Middle frontal gyrus (tissue), 1 donor: Measurements from ENCODE around the gene PPFIA4.
"Not testable (repeated sequence)": the region's sequence is repeated elsewhere in the genome, so short reads cannot be mapped to it uniquely, and the experiment has no call there.

Source experiments
- DNase-seq: peaks from one replicate; pipeline ENCODE4 v3.0.0-alpha.2; 2015; ENCODE audit warnings: low spot score; ENCODE audit errors: extremely low spot score

Gene PPFIA4

DNA sequence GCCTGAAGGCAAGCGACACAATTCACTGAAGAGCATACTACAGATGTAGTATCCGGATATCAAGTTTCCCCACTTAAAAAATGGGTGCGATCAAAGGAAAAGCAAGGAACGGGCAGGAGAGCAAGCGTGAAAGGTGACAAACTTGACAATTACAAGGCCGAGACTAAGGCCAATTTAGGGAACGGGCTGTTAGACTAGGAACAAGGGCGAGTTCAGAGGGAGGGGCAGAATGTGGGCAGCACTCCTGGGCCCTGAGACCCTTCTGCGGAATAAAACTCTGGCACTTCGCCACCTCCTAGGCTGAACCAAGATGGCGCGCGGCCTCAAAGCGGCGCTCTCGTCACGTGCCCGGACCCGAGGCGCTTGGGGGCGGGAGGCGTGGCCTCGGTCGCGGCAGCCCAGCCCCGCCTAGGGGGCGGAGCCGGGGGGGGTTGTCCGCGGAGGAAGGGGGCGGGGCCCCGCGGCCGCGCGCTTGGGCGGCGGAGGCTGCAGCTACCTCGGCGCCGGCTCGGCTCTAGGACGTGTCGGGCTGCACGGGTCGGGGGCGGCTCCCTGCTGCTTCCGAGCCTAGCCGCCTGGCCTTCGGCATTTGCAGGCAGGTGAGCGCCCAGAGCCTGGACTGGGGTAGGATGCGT is at the start of gene PPFIA4:
PPFIA4 (plus strand) TSS at position 461 of the 635 bp plus-strand sequence. CDS start 12,518 bp downstream, outside the sequence.
- DNase-seq: peak; percentile 77

DNA sequence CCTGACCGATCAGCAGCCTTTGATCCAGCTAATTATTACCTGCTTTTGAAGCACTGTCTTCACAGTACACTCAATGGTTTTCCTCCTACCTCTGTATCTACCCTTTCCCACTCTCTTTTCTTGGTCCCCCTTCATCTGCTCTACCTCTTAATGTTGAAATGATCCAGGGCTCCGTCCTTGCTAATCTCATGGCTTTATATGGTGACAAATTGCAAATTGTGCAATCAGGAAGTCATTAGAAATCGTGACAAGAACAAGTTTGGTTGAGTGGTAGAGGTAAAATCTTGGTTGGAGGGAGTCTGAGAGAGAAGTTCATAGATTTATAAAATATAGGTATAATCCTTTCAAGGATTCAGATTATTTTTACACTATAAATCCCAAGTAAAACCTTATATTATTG is 49.7 kb upstream of the PPFIA4 start:
- no peak for DNase-seq

DNA sequence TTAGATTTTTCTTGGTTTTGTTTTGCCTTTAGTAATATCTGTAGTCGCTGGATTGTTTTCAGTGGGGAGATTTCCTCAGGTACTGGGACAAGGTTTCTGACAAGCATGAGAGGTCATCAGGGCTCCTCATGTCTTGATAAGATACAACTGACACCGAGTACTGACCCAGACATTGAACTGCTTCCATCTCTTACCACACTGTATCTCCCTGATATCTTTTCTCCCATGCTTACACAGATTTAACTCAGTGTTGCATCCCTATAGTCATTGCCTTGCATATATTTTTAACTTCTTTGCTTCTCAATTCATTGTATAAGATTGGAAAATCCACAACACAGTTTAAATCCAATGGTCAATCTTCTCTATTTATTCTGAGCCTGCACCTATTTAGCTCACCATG is 46.8 kb upstream of the PPFIA4 start:
- DNase-seq: no peak

DNA sequence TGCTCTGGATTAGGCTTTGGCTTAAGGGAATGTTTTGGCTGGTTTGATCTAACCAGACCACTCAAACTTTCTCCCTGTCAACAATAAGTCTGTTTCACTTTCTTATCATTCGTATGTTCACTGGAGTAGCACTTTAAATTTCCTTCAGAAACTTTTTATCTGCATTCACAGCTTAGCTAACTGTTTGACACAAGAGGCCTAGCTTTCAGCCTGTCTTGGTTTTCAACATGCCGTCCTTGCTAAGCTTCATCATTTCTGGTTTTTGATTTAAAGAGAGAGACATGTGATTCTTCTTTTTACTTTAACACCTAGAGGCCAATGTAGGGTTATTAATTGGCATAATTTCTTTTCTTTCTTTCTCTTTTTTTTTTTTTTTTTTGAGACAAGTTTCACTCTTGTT is 44.4 kb upstream of the PPFIA4 start:
- DNase-seq: no peak

DNA sequence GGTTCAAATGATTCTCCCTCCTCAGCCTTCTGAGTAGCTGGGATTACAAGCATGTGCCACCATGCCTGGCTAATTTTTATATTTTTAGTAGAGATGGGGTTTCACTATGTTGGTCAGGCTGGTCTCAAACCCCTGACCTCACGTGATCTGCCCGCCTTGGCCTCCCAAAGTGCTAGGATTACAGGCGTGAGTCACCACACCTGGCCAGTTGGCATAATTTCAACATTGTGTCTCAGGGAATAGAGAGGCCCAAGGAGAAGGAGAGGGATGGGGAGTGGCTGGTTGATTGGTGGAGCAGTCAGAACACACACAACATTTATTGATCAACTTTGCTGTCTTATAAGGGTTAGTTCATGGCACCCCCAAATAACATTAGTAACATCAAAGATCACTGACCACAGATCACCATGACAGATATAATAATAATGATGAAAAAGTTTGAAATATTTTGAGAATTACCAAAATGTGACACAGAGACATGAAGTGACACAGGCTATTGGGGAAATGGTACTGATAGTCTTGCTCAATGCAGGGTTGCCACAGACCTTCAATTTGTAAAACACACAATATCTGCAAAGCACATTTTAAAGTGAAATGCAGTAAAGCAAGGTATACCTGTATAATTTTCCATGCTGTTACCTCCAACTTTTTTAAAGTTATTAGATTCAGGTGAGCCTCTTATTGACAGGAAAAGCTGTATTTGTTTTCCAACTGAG is 43.4 kb upstream of the PPFIA4 start:
- DNase-seq: no peak

DNA sequence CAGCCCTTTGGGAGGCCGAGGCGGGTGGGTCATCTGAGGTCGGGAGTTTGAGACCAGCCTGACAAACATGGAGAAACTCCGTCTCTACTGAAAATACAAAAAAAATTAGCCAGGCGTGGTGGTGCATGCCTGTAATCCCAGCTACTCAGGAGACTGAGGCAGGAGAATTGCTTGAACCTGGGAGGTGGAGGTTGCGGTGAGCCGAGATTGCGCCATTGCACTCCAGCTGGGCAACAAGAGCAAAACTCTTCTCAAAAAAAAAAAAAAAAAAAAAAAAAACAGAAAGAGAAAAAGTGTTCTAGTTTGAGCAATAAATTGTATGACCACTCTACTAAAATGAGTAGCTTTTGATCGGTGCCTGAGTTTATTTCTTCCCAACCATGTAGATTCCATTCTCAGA is 40.2 kb upstream of the PPFIA4 start:
- DNase-seq: not testable (repeated sequence)

DNA sequence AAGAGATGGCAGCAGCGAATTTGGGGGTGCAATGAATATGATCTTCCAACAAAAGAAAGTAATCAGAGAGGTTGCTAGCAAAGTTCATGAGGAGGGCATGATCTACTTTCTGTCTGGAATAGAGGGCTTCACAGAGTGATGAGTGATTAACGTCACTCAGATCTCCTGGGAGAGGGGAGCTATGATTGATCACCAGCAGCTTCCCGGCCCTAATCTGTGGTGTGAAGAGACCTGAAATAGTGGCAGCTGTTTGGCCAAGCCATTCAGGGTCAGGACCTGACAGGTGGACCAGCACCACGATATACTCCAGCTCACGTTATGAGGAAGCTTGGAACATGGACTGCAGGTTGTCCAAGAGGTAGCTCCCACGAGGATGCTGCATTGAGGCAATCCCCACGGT is 39.0 kb upstream of the PPFIA4 start:
- DNase-seq: no peak

DNA sequence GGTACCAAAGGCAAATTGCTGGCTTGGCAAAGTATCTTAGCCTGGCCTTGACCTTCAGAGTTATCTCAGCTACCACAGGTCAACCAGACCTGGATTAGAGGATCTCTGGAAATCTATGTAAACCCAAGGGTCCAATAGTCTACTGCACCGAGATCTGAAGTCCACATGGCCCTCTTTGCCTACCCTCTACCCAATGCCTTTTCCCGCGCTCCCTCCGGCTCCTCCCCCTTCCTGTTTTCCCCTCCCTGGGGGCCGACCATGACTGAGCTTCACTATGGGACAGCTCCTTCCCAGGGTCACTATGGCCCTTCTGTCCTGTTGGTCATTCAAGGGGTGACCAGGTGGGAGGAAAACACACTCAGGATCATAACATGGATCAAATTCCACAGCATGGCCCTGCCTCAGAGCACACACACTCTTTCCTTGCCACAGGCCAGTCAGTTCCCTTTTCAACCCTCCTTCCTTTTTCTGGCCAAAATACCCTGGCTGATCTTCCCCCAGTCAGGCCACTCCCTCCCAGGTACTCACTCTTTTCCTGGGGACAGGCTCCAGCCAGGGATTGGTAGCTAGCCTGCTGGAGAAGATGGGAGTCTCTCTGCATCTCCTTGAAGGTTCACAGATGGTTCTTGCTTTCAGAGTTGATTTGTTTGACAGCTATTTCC is 38.2 kb upstream of the PPFIA4 start:
- no peak for DNase-seq

DNA sequence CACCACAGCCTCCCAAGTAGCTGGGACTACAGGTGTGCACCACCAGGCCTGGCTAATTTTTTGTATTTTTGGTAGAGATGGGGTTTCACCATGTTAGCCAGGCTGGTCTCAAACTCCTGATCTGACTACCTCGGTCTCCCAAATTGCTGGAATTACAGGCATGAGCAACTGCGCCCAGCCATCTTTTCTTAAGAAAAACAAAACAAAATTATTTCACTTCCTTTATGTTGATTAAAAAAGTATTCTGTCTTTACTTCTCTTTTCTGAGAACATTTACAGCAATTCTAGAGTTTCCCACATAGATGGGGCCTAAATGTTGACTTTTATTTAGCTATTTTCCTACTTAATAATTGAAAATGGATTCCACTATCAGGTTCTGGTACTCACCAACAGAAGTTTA is 36.4 kb upstream of the PPFIA4 start:
- no peak for DNase-seq

DNA sequence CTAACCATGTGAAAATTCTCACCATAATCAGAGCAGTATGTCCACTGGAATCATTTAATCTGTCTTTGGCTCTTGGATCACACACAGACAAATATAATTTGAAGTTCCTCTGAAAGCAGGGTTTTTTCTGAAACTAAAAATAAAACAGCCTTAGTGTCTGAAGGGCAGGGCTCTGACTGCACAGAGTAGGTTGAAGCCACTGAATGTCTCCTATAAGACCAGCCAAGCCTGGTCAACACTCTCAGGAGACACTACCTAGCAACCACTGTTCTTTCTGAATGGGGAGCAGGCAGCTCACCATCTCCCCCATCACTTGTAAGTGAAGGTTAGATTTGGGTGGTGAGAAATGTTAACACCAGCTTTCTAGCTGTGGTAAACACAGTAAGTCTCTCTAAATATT is 35.2 kb upstream of the PPFIA4 start:
- no peak for DNase-seq

DNA sequence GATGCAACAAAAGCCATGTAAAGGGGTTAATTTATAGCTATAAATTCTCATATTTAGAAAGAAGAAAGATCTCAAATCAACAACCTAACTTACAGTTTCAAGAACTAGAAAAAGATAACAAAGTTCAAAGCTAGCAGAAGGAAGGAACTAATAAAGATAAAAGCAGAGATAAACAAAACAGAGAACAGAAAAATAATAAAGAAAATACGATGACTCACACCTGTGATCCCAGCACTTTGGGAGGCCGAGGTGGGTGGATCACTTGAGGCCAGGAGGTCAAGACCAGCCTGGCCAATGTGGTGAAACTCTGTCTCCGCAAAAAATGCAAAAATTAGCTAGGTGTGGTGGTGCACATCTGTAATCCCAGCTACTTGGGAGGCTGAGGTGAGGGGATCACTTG is 31.5 kb upstream of the PPFIA4 start:
- no peak for DNase-seq

DNA sequence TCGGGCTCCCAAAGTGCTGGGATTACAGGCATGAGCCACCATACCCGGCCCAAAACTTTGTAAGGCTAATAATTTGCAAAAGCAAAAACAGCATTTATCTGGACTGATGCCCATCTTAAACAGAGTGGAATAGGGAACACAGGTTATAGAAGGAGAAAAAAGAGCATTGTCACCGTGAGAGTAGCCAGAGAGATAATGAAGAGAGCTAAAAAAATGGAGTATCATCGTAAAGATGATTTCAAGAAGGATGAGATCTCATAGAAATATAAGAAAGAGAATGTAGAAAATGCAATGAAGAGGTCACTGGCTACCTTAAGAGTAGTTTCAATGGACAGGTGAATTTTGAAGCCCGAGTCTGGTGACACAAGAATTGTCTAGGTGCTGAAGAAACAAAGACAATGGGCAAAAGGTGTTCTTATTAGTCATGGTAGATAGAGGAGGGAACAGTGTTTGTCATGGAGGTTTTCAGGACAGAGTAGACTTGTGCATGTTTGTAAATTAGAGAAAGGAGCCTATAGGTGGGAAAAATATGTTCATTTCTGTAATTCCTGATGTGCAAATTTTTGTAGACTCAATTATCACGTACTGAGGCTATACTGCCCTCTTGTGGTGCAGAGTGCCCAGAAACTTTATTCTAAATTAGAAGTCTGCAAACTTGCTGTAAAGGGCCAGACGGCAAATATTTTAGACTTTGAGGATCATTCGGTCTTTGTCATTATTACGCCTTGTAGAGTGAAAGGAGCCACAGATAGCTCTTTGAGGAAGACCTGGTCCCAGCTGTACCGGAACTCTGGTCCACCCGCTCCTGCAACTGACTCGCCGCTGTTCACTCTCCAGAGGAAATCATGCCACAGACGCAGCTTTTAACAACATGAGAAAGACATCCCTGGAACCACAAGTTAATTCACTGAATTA is 27.2 kb upstream of the PPFIA4 start:
- DNase-seq: peak; percentile 44

DNA sequence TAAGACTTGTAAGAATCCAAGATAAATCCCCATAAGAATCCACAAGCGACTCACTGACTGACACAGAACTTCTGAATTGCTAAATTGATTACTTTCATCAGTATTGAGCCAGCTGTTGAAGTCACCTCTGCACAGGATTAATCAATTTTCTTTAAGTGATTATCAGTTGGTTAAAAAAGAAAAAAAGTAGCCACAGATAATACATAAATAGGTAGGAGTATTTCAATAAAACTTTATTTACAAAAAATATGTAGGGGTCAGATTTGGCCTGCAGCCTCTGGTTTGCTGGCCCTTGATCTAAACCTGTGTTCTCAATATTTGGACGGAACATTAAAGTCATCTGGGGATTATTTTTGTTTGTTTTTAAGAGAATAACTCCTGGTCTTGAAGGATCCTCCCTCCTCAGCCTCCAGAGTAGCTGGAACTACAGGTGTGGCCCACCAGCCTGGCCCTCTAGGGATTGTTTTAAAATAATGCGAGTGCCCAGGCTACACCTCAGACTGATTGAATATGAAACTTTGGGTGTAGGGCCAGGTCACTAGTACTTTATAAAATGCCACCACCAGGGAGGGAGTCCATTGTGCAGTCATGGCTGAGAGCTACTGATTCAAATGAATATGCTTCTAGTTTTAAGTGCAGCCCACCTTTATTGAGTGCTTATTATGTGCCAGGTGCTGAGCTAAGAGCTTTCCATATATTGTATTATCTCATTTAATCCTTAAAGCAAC is 25.9 kb upstream of the PPFIA4 start:
- no peak for DNase-seq

DNA sequence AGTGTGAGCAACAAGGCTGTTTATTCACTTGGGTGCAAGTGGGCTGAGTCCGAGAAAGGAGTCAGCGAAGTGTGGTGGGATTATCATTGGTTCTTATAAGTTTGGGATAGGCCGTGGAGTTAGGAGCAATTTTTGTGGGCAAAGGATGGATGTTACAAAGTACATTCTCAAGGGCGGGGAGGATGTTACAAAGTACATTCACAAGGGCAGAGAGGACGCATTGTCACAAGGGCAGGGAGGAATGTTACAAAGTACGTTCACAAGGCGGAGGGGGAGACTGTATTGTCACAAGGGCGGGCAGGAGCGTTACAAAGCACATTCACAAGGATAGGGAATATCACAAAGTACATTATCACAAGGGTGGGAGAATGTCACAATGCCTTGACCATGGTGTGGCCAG is 24.3 kb upstream of the PPFIA4 start:
- no peak for DNase-seq

DNA sequence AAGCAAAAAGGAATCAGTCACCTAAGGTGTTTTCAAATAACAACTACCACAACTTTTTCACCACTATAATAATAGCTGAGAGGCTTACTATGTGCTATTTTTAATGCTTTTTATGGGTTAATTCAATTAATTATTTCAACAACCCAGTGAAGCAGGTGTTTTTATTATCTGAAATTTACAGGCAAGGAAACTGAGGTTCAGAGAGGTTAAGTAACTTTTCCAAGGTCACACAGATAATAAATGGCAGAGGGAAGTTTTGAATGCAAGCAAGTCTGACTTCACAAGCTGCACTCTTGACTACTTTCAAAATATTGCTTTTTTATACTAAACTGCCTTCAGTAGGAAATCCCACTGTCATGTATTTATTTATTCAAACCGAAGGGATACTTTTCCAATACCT is 23.3 kb upstream of the PPFIA4 start:
- no peak for DNase-seq

DNA sequence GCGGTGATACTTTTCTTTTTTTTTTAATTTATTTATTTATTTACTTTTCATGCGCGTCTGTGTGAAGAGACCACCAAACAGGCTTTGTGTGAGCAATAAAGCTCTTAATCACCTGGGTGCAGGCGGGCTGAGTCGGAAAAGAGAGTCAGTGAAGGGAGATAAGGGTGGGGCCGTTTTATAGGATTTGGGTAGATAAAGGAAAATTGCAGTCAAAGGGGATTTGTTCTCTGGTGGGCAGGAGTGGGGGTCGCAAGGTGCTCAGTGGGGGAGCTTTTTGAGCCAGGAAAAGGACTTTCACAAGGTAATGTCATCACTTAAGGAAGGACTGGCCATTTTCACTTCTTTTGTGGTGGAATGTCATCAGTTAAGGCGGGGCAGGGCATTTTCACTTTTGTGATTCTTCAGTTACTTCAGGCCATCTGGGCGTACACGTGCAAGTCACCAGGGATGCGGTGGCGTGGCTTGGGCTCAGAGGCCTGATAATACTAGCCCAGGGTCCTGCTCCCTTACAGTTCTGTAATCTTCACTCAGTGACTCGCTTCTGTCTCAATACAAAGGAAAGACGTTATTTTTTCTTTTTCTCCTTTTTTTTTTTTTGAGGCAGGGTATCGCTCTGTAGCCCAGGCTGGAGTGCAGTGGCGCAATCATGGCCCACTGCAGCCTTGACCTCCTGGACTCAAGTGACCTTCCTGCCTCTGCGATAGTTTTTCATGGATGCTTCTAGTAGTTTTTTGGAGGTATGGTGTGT is 20.7 kb upstream of the PPFIA4 start:
- not testable (repeated sequence) for DNase-seq

DNA sequence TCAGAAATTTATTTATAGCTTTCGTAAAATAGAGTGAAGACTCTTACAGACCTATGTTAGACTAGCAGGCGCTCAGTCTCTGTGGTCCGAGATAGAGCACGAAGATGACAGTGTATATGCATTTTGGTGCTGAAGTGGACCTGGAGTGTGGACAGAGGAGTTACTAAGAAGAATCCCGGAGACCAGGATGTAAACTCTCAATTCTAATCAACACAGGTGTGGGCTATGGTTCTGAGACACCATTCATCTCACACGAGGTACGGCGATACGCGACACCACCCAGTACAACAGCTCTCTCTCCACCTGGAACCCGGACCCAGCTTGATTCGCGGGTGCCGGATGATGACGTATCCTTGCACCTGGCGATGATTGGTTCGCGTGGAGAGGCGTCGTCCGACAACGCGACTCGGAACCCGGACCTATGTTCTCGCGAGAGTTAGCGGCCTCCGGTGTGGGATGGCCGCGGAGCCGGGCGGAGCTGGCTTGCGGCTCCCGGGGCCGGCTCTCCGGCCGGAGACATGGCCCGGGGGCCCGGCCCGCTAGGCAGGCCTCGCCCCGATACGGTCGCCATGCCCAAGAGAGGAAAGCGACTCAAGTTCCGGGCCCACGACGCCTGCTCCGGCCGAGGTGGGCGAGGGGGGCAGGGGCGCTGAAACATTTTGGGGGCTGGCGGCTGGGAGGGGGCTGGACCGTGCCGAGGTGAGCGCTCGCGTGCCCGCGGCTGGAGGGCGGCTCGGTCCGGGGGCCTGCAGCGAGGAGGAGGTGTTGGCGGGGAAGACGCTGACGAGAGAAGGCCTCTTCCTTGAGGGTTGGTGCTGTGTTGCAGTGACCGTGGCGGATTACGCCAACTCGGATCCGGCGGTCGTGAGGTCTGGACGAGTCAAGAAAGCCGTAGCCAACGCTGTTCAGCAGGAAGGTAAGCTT is 19.1 kb upstream of the PPFIA4 start, which contains the start of gene TMEM183A:
TMEM183A (plus strand) TSS at position 427 of the 924 bp plus-strand sequence; CDS start at position 519, 92 bp downstream.
- peak; percentile 90 for DNase-seq

DNA sequence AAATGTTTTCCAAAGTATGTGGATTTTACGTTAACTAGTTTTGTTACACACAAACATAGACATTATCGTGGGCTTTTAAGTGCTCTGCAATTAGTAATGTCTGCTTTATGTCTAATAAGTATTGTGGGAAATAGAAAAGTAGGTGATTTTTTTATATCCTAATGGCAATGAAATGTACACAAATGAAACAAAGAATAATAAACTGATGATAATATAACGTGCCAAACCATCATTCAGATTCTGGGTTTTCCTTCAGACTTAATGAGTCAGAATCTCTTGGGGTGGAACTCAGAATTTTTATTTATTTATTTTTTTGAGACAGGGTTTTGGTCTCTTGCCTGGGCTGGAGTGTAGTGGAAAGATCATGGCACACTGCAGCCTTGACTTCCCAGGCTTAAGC is 17.1 kb upstream of the PPFIA4 start:
- no peak for DNase-seq

DNA sequence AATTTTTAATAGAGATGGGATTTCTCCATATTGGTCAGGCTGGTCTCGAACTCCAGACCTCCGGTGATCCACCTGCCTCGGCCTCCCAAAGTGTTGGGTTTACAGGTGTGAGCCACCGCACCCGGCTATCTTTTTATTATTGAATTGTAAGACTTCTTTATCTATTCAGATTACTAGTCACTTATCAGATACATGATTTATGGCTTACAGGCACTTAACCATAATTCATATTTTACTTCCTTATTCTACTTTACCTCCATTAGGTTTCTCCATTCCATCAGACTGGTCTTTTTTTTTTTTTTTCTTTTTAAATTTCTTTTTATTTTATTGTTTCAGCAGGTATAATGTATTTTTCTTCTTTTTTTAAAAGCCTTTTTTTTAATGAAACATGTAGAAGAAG is 14.7 kb upstream of the PPFIA4 start:
- no peak for DNase-seq
